ENCODE measurements around the gene SIGLEC8. TPM values are rescaled to one million over a fixed set of nuclear protein-coding genes. Genes with fewer than 3 reads are reported as not detected.

Gene SIGLEC8
- total and polyA plus RNA-seq, 2 of the 8 experiments (the other 6 are each of a cell fraction or from before 2014, with no cell fraction given) = not detected

DNA sequence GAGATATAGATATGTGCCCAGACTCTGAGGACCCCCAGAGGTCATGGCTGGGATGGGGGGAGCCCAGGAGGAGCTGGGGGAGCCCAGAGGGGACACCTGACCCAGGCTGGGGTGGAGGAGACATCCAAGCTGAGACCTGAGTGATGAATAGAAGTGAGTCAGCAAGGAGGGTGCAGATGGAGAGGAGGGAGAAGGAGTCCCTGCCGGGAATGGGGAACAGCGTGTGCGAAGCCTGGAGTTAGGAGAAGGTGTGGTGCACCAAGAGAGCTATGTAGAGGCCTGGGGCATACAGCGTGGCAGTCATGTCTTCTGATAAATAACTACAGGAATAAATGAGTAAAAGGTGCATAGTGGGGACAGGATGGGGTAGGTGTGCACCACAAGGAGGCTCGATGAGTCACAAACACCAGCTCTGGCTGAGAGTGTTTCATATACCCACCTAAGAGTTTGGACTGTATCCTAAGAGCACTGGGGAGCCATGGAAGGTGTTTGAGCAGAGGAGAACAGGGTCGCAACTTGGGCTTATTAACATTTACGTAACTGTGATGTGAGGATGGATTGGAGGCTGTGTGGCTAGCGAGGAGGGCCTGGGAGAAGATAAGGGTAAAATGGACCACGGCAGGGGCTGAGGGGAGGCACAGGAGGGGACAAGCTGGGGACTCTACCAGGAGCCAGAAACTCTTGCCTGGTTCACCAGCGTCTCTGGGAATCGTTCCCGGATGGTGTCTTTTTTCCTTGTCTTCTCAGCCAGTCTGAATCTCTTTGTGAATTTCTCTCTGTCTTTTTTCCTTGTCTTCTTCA is 21.5 kb upstream of the SIGLEC8 start (continued):
- no peak for TF ChIP-seq RBBP5 (IDR thresholded peaks at IDR 0.05; ENCODE audit: borderline replicate concordance, low read depth, low read length)

Data from H1 (cell line).